Measurements from ENCODE around the gene IFT122. TPM values are rescaled to one million over a fixed set of nuclear protein-coding genes. Genes with fewer than 3 reads are reported as not detected.
A peak's percentile ranks its signal among the peaks of the same experiment; 100 is the strongest.

Gene IFT122
- total RNA-seq, 1 donor from 2014 or later: 17.7 TPM

GRCh38 chr3:129561619-129562248, 121.7 kb downstream of the IFT122 start:
- Histone ChIP-seq H3K4me1 (ENCODE audit: insufficient read depth, low read length) (peaks cover 40% of the 10 kb centered on the region), H3K4me3 (ENCODE audit: insufficient read depth, low read depth, low read length) (no peak overlapping the region), H3K4me2 (ENCODE audit: low read length) (peak overlapping the region; percentile 64), H3K27me3 (ENCODE audit: insufficient read depth, low read length) (no peaks in the 10 kb centered on the region), H3K9me3 (ENCODE audit: insufficient read depth, low read depth, low read length) (no peaks in the 10 kb centered on the region), H4K20me1 (ENCODE audit: insufficient read depth, low read length) (no peaks in the 10 kb centered on the region), H3K36me3 (ENCODE audit: insufficient read depth, low read length) (no peaks in the 10 kb centered on the region), H3K27ac (ENCODE audit: low read depth, low read length) (peak overlapping the region; percentile 18), H3K9ac (ENCODE audit: low read length) (peak overlapping the region; percentile 58), H3K79me2 (ENCODE audit: insufficient read depth, low read length) (no peaks in the 10 kb centered on the region), H2AFZ (ENCODE audit: low read depth, low read length) (no peak overlapping the region)
- H3K9me3 Mint-ChIP-seq (ENCODE audit: unreplicated experiment): no peaks in the 10 kb centered on the region
- no peak overlapping the region for H3K27ac Mint-ChIP-seq (ENCODE audit: unreplicated experiment)
- DNase-seq (ENCODE audit: low read depth): no peak
- FAIRE-seq: no peak
- no peaks in the 10 kb centered on the region for H3K27me3 Mint-ChIP-seq (ENCODE audit: low read depth, unreplicated experiment)
- TF ChIP-seq EZH2 (IDR thresholded peaks at IDR 0.05; ENCODE audit: insufficient read depth, low read length) (no peak), CTCF (IDR thresholded peaks at IDR 0.05; ENCODE audit: insufficient read depth, low read depth, low read length) (no peak)
- peaks cover 19% of the 10 kb centered on the region for H3K36me3 Mint-ChIP-seq (ENCODE audit: low read depth, unreplicated experiment)
- peaks cover 24% of the 10 kb centered on the region for H3K4me1 Mint-ChIP-seq (ENCODE audit: low read depth, unreplicated experiment)
- no peak overlapping the region for H3K4me3 Mint-ChIP-seq (ENCODE audit: unreplicated experiment)

- Histone ChIP-seq H3K4me2 (ENCODE audit: low read length) (no peak overlapping the region), H3K36me3 (ENCODE audit: insufficient read depth, low read length) (no peaks in the 10 kb centered on the region), H2AFZ (ENCODE audit: low read depth, low read length) (no peak overlapping the region), H3K4me3 (ENCODE audit: insufficient read depth, low read depth, low read length) (no peak overlapping the region), H3K27ac (ENCODE audit: low read depth, low read length) (no peak overlapping the region), H3K9me3 (ENCODE audit: insufficient read depth, low read depth, low read length) (no peaks in the 10 kb centered on the region), H3K27me3 (ENCODE audit: insufficient read depth, low read length) (no peaks in the 10 kb centered on the region), H3K79me2 (ENCODE audit: insufficient read depth, low read length) (no peaks in the 10 kb centered on the region), H4K20me1 (ENCODE audit: insufficient read depth, low read length) (no peaks in the 10 kb centered on the region), H3K4me1 (ENCODE audit: insufficient read depth, low read length) (peaks cover 33% of the 10 kb centered on the region), H3K9ac (ENCODE audit: low read length) (no peak overlapping the region)
- peaks cover 18% of the 10 kb centered on the region for H3K4me1 Mint-ChIP-seq (ENCODE audit: low read depth, unreplicated experiment)
- H3K36me3 Mint-ChIP-seq (ENCODE audit: low read depth, unreplicated experiment): peaks cover 11% of the 10 kb centered on the region
- H3K9me3 Mint-ChIP-seq (ENCODE audit: unreplicated experiment): no peaks in the 10 kb centered on the region
- H3K27ac Mint-ChIP-seq (ENCODE audit: unreplicated experiment): no peak overlapping the region
- TF ChIP-seq CTCF (IDR thresholded peaks at IDR 0.05; ENCODE audit: insufficient read depth, low read depth, low read length) (no peak), EZH2 (IDR thresholded peaks at IDR 0.05; ENCODE audit: insufficient read depth, low read length) (no peak)
- no peak overlapping the region for H3K4me3 Mint-ChIP-seq (ENCODE audit: unreplicated experiment)
- FAIRE-seq (no peak), DNase-seq (ENCODE audit: low read depth) (no peak)
- no peaks in the 10 kb centered on the region for H3K27me3 Mint-ChIP-seq (ENCODE audit: low read depth, unreplicated experiment)
Observed at GRCh38 chr3:129562803-129563202, 122.8 kb downstream of the IFT122 start.

- H3K27me3 Mint-ChIP-seq (ENCODE audit: low read depth, unreplicated experiment): no peaks in the 10 kb centered on the region
- Histone ChIP-seq H2AFZ (ENCODE audit: low read depth, low read length) (no peak overlapping the region), H3K79me2 (ENCODE audit: insufficient read depth, low read length) (no peaks in the 10 kb centered on the region), H3K27me3 (ENCODE audit: insufficient read depth, low read length) (no peaks in the 10 kb centered on the region), H3K4me3 (ENCODE audit: insufficient read depth, low read depth, low read length) (no peak overlapping the region), H3K4me1 (ENCODE audit: insufficient read depth, low read length) (peaks cover 28% of the 10 kb centered on the region), H3K4me2 (ENCODE audit: low read length) (no peak overlapping the region), H3K9me3 (ENCODE audit: insufficient read depth, low read depth, low read length) (no peaks in the 10 kb centered on the region), H3K27ac (ENCODE audit: low read depth, low read length) (no peak overlapping the region), H3K36me3 (ENCODE audit: insufficient read depth, low read length) (no peaks in the 10 kb centered on the region), H3K9ac (ENCODE audit: low read length) (no peak overlapping the region), H4K20me1 (ENCODE audit: insufficient read depth, low read length) (no peaks in the 10 kb centered on the region)
- FAIRE-seq: no peak
- H3K27ac Mint-ChIP-seq (ENCODE audit: unreplicated experiment): no peak overlapping the region
- H3K4me3 Mint-ChIP-seq (ENCODE audit: unreplicated experiment): no peak overlapping the region
- H3K4me1 Mint-ChIP-seq (ENCODE audit: low read depth, unreplicated experiment): peaks cover 13% of the 10 kb centered on the region
- peaks cover 5% of the 10 kb centered on the region for H3K36me3 Mint-ChIP-seq (ENCODE audit: low read depth, unreplicated experiment)
- DNase-seq (ENCODE audit: low read depth): no peak
- no peaks in the 10 kb centered on the region for H3K9me3 Mint-ChIP-seq (ENCODE audit: unreplicated experiment)
- no peak for TF ChIP-seq CTCF (IDR thresholded peaks at IDR 0.05; ENCODE audit: insufficient read depth, low read depth, low read length)
- TF ChIP-seq EZH2 (IDR thresholded peaks at IDR 0.05; ENCODE audit: insufficient read depth, low read length): no peak
Observed at GRCh38 chr3:129563332-129563731, 123.3 kb downstream of the IFT122 start.
